A673 (cell line): ENCODE data around the gene SRCAP. TPM values are rescaled to one million over a fixed set of nuclear protein-coding genes. Genes with fewer than 3 reads are reported as not detected.

Experiments
- BruUV-seq: library from RNA; stranded (reverse); fragments of 400-500 nt; replicated peaks from 2 replicates; lab custom pipeline; 2021; lab: Mats Ljungman, UMichigan
- CTCF ChIA-PET: fragments of 300-600 bp; sonication (Branson Sonifier 250); formaldehyde crosslinking; loops from one replicate; lab custom pipeline; 2022; ENCODE audit warnings: antibody characterized with exemption; lab: Charles Lee
- POLR2A ChIA-PET: fragments of 300-600 bp; sonication (Branson Sonifier 250); formaldehyde crosslinking; loops from one replicate; lab custom pipeline; 2022; ENCODE audit warnings: antibody characterized with exemption; ENCODE audit not compliant: low non-redundant PET; lab: Charles Lee
- DNase-seq: peaks from one replicate; pipeline ENCODE4 v3.0.0-alpha.2; 2015; ENCODE audit warnings: low spot score
- H3K27ac ChIP-seq: fragments of 200-600 bp; sonication (generic); 2 replicates; pipeline ENCODE4 v1.5.1; 2016; ENCODE audit warnings: mixed run types, low read depth, mild to moderate bottlenecking, mixed read lengths, antibody characterized with exemption, low read length; ENCODE audit not compliant: poor library complexity, severe bottlenecking
- H3K27me3 ChIP-seq: fragments of 200-600 bp; sonication (generic); replicated peaks from 2 replicates; pipeline ENCODE4 v1.6.1; 2017; ENCODE audit warnings: mixed run types, low read depth, mild to moderate bottlenecking, mixed read lengths, antibody characterized with exemption, low read length; ENCODE audit not compliant: insufficient read depth, poor library complexity
- H3K36me3 ChIP-seq: fragments of 200-600 bp; sonication (generic); 2 replicates; pipeline ENCODE4 v1.6.1; 2016; ENCODE audit warnings: mixed run types, mild to moderate bottlenecking, mixed read lengths, antibody characterized with exemption, low read length; ENCODE audit not compliant: insufficient read depth, poor library complexity, severe bottlenecking
- H3K4me1 ChIP-seq: fragments of 200-600 bp; sonication (generic); 2 replicates; pipeline ENCODE4 v1.6.1; 2017; ENCODE audit warnings: mixed run types, mild to moderate bottlenecking, mixed read lengths, antibody characterized with exemption, low read length; ENCODE audit not compliant: insufficient read depth, poor library complexity, severe bottlenecking
- H3K4me3 ChIP-seq: fragments of 200-600 bp; sonication (generic); 2 replicates; pipeline ENCODE4 v1.5.1; 2016; ENCODE audit warnings: low read depth, mixed run types, mild to moderate bottlenecking, mixed read lengths, low read length; ENCODE audit not compliant: poor library complexity, severe bottlenecking
- H3K9me3 ChIP-seq: fragments of 200-600 bp; sonication (generic); 2 replicates; pipeline ENCODE4 v1.6.1; 2016; ENCODE audit warnings: mixed run types, low read depth, mild to moderate bottlenecking, mixed read lengths, antibody characterized with exemption, low read length; ENCODE audit not compliant: poor library complexity, severe bottlenecking
- EZH2 ChIP-seq: fragments of 200-600 bp; sonication (generic); IDR thresholded peaks from 2 replicates; pipeline ENCODE4 v1.6.1; 2017; ENCODE audit warnings: borderline replicate concordance, low read depth, mild to moderate bottlenecking, mixed read lengths, antibody characterized with exemption, low read length; ENCODE audit not compliant: poor library complexity, severe bottlenecking
- intact Hi-C: fragments of 100-400 bp; cut with micrococcal nuclease; formaldehyde crosslinking; loops from one replicate; pipeline ENCODE4 v1.10.0; 2022; ENCODE audit not compliant: unreplicated experiment
- total RNA-seq: library from RNA; stranded (reverse); gene quantifications from 2 replicates; pipeline ENCODE4 v1.2.3, GENCODE V29; 2021
- TF ChIP-seq, protein P1 (sequence below): fragments of 300-800, 200-600 bp; sonication (generic); conservative IDR thresholded peaks from 2 replicates; pipeline ENCODE4 v1.5.1; 2017; ENCODE audit warnings: low read depth, mild to moderate bottlenecking, antibody characterized with exemption, low read length, moderate library complexity, mixed read lengths

The SRCAP gene
- total RNA-seq, 1 experiment from 2014 or later = 104 TPM

DNA sequence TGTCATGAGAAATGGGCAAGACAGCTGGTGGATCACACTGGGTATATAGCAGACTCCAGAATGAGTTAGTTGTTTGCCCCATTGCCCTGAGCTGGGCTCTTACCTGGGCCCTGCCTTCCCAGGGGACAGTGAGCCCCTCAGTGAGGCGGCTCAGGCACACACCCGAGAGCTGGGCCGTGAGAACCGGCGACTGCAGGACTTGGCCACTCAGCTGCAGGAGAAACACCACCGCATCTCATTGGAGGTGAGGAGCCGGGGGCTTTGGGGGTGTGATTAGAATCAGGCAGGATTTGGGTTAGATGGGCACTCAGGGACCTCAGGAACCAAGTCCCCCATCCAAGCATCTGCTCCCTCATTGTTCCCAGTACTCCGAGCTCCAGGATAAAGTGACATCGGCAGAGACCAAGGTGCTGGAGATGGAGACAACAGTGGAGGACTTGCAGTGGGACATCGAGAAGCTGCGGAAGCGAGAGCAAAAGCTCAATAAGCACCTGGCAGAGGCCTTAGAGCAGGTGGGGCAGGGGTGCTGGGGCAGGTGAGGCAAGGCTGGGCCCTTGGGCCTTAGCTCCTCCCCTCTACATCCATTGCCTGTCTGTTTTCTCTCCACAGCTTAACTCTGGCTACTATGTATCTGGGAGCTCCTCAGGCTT is 66.0 kb downstream of the SRCAP start:
- H3K36me3 ChIP-seq = peaks cover 70% of the 10 kb centered on the region
- POLR2A ChIA-PET = no interaction called here
- no peak overlapping the region for H3K4me3 ChIP-seq
- H3K27ac ChIP-seq = no peak overlapping the region
- no peaks in the 10 kb centered on the region for H3K27me3 ChIP-seq
- TF ChIP-seq EZH2 = no peak
- TF ChIP-seq, protein P1, sequence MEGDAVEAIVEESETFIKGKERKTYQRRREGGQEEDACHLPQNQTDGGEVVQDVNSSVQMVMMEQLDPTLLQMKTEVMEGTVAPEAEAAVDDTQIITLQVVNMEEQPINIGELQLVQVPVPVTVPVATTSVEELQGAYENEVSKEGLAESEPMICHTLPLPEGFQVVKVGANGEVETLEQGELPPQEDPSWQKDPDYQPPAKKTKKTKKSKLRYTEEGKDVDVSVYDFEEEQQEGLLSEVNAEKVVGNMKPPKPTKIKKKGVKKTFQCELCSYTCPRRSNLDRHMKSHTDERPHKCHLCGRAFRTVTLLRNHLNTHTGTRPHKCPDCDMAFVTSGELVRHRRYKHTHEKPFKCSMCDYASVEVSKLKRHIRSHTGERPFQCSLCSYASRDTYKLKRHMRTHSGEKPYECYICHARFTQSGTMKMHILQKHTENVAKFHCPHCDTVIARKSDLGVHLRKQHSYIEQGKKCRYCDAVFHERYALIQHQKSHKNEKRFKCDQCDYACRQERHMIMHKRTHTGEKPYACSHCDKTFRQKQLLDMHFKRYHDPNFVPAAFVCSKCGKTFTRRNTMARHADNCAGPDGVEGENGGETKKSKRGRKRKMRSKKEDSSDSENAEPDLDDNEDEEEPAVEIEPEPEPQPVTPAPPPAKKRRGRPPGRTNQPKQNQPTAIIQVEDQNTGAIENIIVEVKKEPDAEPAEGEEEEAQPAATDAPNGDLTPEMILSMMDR = no peak
- CTCF ChIA-PET = no interaction called here
- intact Hi-C loops = no loop called here
- no TSS peak for BruUV-seq
- H3K4me1 ChIP-seq = peaks cover 10% of the 10 kb centered on the region
- no peaks in the 10 kb centered on the region for H3K9me3 ChIP-seq
- no peak for DNase-seq

DNA sequence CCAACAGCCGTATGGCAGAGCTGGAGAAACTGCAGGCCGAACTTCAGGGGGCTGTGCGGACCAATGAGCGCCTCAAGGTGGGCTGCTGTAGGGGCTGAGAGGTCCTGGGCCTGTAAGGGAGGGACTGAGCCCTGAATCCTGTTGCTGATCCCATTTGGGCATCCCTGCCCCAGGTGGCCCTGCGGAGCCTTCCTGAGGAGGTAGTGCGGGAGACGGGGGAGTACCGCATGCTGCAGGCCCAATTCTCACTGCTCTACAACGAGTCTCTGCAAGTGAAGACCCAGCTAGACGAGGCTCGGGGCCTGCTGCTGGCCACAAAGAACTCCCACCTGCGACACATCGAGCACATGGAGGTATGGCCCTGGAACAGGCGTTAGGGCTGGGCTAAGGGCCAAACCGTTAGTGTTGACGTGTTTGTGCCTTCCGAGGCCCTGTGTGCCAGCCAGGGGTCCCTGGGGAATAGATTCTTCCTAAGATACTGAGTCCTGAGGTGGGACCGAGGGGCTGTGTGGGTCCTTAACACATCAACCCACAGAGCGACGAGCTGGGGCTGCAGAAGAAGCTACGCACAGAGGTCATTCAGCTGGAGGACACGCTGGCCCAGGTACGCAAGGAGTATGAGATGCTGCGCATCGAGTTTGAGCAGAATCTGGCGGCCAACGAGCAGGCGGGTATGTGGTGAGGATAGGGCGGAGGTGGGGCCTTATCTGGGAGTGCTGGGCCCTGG is 67.4 kb downstream of the SRCAP start:
- H3K9me3 ChIP-seq = no peaks in the 10 kb centered on the region
- H3K27ac ChIP-seq = no peak overlapping the region
- BruUV-seq = no TSS peak
- no peaks in the 10 kb centered on the region for H3K27me3 ChIP-seq
- no peak for DNase-seq
- H3K4me3 ChIP-seq = no peak overlapping the region
- peaks cover 10% of the 10 kb centered on the region for H3K4me1 ChIP-seq
- no peak for TF ChIP-seq EZH2
- TF ChIP-seq, protein P1 = no peak
- H3K36me3 ChIP-seq = peaks cover 81% of the 10 kb centered on the region
- intact Hi-C loops = no loop called here
- ChIA-PET CTCF (no interaction called here), POLR2A (no interaction called here)

DNA sequence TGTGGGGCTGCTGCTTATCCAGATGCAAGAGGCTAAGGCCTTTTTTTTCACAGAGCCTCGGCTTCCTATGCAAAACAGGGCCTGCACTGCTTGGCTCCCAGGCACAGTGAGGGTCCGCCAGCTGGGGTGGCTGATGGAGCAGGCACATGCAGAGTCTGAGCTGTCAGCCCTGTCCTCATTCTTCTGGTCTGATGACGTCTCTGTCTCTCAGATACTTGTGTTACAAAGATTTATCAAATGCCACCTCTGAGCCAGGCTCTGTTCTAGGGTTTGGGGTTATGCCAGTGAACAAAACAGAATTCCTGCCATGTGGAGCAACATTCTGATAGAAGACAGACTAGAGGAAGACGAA is 67.9 kb downstream of the SRCAP start:
- CTCF ChIA-PET = no interaction called here
- no peak for TF ChIP-seq EZH2
- TF ChIP-seq, protein P1 = no peak
- Histone ChIP-seq H3K4me3 (no peak overlapping the region), H3K27ac (no peak overlapping the region), H3K36me3 (peaks cover 86% of the 10 kb centered on the region), H3K9me3 (no peaks in the 10 kb centered on the region), H3K4me1 (peaks cover 10% of the 10 kb centered on the region), H3K27me3 (no peaks in the 10 kb centered on the region)
- BruUV-seq = no TSS peak
- POLR2A ChIA-PET = interaction anchor here (0.5 kb wide), 1 partner anchor 69 kb away, joined by 3 read pairs; no protein-coding TSS in a partner anchor
- no peak for DNase-seq
- intact Hi-C loops = no loop called here
